GM19099 (cell line): ENCODE data around the gene HOXC12.

ENCODE experiments used
- POLR2A ChIP-seq: IDR thresholded peaks from 3 replicates; pipeline ENCODE4 v1.6.1; 2011; ENCODE audit warnings: low read depth; ENCODE audit not compliant: insufficient read length; ENCODE audit errors: extremely low read depth

HOXC12 gene

GRCh38 chr12:53951577-53952334 lies 2.9 kb upstream of the HOXC12 start:
- no peak for TF ChIP-seq POLR2A

DNA sequence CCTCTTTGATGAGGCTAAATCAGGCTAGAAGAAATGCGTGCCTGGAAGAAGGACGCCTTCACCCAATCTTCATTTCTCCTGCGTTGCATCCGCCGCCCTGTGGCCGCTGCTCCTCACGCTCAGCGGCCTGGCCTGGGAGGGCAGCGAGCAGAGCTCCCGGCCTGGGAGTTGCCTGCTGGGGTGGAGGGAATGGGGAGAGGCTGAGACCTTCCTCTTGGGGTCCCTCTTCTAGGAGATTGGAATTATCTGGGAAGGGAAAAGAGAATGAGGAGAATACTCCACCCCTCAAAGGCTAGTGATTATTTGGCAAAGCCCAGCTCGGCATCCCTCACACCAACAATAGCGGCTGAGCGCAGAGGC lies 2.4 kb upstream of the HOXC12 start:
- TF ChIP-seq POLR2A, result no peak

GRCh38 chr12:53952871-53953734 lies 1.6 kb upstream of the HOXC12 start:
- no peak for TF ChIP-seq POLR2A

- TF ChIP-seq POLR2A, result no peak
These were observed 641 bp upstream of the HOXC12 start for GRCh38 chr12:53953831-53954693.

DNA sequence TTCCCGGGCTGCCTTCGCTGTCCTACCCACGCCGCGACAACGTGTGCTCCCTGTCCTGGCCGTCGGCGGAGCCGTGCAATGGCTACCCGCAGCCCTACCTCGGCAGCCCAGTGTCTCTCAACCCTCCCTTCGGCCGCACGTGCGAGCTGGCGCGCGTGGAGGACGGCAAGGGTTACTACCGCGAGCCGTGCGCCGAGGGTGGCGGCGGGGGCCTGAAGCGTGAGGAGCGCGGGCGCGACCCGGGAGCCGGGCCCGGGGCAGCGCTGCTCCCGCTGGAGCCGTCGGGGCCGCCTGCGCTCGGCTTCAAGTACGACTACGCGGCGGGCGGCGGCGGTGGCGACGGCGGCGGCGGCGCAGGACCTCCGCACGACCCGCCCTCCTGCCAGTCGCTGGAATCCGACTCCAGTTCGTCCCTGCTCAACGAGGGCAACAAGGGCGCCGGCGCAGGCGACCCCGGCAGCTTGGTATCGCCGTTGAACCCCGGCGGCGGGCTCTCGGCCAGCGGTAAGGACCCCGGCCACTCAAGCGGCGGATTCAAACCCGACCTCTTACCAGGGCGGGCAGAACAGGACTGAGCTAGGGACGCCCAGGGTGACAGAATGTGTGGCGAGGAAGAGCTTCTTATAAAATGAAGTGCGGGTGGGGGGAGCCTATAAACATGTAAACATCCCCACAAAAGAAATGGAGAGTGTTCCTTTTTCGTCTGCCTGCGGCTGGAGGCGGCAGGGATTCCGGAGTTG lies 503 bp downstream of the HOXC12 start:
- TF ChIP-seq POLR2A, result no peak

- TF ChIP-seq POLR2A, result no peak
These were observed 1.1 kb downstream of the HOXC12 start for GRCh38 chr12:53955776-53956250.

GRCh38 chr12:53956251-53956887 lies 1.7 kb downstream of the HOXC12 start:
- no peak for TF ChIP-seq POLR2A

GRCh38 chr12:53956914-53957536 lies 2.3 kb downstream of the HOXC12 start:
- TF ChIP-seq POLR2A, result no peak

GRCh38 chr12:53958128-53958527 lies 3.4 kb downstream of the HOXC12 start:
- TF ChIP-seq POLR2A, result no peak

- TF ChIP-seq POLR2A, result no peak
These were observed 4.6 kb downstream of the HOXC12 start for GRCh38 chr12:53959314-53959713.

GRCh38 chr12:53960187-53961024 lies 5.7 kb downstream of the HOXC12 start:
- TF ChIP-seq POLR2A, result no peak

DNA sequence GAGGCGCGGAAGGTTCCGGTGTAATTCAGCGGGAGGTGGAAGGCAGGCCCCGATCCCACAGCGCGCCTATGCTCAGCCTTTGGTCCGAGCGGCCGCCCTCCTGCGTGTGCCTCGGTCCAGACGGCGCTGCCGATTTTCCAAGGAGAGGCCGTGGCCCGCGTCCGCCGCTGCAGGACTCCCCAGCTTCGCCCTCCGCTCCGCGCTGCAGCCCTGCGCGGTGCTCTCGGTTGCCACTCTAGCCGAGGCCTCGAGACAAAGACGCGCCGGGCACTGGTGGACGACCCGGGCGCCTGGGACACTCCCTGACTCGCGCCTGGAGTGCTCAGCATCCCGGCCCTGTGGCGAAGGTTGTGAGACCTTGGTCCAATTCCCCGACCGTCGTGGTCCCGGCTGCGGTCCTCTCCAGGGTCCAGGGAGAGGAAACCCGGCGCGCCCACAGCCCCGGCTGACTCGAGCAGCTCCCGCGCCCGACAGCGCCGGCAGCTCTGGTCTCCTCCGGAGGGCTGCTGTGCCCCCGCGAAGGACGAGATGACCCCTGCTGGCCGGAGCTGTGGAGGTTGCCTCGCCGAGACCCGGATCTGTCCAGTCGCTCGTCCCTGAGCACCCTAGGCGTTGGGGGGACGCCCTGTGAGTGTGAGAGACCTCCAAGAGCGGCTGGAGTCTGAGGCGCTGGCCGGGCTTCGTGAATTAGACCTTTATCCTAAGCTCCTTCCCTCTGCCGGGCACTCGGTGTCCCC lies 6.5 kb downstream of the HOXC12 start:
- TF ChIP-seq POLR2A, result no peak
